ENCODE measurements around the gene RPGRIP1.
A peak's percentile ranks its signal among the peaks of the same experiment; 100 is the strongest.
"Not testable (repeated sequence)": the region's sequence is repeated elsewhere in the genome, so short reads cannot be mapped to it uniquely, and the experiment has no call there.

The RPGRIP1 gene

DNA sequence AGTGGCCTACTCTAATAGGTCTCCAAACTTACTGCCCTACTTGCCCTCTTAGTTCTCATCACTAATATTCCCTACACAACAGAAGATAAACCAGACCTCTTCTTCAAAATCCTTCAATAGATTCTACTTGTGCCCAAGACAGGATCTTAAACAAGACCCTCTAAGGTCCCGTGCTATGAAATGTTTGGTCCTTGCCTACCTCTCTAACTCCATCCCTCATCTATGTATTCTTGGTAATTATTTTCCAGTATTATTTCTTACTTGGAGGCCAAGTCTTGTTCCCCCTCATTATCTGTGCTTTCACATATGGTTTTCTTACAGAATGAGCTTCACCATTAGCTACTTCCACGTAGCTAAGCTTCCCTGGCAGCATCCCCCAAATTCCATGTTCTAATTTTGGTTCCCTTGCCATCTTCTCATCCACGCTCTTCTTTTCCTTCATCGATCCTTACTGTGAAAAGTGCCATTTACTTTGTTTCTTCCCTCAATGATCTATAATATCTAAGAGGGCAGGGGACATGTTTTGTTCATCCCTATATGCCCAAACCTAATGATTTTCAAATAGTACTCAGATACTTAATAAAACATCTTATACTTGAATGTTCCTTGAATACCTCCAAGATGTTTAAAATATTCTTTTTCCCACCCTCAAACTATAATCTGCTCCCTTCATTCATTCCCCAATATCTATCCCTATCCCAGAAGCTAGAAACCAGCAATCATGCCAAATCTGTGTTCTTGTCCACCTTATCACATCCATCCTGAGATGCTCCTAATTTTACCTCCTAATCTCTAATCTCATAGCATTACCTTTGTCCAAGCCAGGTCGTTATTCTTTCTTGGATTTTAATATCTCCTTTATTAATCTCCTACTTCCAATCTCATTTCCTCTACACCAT is 20.7 kb upstream of the RPGRIP1 start:
- DNase-seq: no peak

DNA sequence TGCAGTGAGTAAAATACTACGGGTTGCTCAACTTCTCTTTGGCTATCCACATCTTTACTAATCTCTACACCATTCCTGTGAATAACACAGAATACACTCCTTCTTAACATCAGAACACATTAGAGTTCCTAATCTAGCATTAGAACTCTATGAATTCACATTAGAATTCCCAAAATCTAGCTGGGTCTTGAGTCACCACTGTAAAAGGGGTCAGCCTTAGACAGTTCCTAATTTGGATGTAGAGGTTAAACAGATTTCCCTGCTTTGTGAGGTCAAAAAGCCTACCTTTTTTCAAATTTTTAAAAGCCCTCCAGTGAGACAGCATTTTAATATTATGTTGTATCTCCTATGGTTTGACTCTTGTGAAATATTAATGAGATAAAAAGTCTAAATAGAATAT is 18.1 kb upstream of the RPGRIP1 start:
- DNase-seq: no peak

DNA sequence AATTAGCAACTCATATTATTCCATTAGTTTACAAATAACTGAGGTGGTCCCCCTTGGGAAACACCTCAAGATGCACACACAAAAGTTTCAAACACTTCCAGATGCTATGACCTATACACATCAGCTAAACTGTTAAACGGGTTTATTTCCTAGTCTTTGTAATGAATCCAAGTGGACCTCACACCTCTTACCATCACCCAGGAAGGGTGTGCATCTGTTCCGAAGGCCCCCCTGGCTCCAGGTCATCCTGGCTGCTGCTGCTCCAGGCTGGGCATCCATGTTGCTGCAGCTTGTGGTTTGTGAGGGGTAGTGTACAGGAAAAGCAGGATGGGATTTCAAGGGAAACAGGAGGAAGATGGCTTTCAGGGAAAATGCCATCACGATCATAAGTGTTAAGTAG is 17.5 kb upstream of the RPGRIP1 start:
- DNase-seq: no peak

DNA sequence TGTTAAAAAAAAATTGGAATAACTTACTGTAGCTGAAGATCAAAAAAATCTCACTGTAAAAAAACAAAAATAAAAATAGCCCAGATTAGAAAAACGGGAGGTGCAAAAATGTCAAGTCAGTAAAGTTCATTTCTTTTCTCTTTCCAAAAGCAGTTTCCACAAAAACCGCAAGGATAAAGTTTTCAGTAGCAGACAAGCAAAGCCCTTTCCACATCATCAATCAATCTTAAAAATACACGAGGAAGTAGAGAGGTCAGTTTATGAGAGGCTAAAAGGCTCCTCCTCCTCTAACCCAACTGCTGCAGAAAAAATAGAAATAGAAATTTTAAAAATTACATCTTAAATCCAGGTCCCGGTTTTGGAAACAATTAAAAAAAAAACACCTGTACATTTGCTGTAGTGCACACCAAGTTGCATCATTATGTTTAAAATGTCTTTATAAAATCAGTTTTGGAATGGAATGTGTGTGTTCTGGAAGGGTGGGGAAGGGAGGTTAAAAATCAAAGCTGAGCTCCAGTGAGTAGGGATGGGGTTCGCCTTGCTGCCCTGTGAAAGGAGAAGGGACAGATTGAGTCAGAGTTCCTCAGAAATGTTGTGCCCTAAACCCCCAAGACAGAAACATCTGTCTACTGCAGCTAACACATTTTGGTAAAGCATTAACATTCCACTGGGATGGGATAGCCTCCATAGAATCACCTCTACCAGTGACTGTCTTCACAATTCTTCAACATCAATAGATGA is 16.4 kb upstream of the RPGRIP1 start:
- DNase-seq: no peak

DNA sequence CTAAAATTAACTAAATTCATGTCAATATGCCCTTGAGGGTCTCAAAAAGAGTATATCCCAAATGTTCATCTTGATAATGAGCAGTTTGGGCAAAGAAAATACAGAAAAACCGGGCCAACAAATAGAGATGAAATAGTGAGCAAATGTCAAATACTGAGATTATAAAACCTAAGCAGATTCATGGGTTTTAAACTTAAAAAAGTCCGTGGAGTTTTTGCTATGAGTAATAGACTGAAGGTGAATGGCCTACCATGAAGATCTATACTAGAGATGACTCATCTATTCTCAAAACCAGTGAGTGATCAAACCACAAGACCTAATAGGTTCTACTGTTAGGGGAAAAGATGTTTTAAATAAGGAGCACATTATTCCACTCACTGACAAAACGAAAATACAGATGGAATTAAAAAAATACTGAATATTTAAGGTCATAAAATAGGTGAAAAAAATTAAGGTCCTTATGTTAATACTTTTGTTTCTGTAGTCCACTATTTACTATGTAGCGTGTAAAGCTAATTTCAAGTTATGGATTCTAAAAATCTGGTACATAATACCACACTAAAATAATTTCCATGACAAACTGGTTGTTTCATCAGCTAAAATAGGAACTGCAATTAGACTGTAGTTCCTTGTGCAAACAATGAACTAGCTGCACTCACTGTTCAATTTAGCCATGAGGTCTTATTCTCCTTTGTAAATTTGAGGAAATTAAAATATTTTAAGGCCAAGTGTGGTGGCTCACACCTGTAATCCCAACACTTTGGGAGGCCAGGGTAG is 15.7 kb upstream of the RPGRIP1 start:
- DNase-seq: no peak

DNA sequence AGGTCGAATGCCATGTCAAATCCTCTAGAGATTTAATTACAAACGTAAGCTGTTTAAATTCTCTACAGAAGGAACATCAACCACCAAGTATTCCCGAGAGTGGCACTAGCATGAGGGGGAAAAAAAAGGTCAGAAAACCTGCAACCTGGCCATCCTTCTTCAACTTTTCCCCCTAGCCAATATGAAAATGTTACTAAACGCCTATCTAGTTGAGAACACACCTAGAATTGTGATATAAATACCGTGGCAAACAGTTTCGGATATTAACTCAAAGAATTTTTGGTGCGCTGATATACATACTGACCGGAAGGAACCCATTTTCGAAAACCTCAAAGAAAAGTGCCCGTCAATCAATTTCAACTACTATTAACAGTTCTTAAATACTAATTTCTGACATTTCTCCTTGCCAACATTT is 12.4 kb upstream of the RPGRIP1 start:
- DNase-seq: peak; percentile 48

DNA sequence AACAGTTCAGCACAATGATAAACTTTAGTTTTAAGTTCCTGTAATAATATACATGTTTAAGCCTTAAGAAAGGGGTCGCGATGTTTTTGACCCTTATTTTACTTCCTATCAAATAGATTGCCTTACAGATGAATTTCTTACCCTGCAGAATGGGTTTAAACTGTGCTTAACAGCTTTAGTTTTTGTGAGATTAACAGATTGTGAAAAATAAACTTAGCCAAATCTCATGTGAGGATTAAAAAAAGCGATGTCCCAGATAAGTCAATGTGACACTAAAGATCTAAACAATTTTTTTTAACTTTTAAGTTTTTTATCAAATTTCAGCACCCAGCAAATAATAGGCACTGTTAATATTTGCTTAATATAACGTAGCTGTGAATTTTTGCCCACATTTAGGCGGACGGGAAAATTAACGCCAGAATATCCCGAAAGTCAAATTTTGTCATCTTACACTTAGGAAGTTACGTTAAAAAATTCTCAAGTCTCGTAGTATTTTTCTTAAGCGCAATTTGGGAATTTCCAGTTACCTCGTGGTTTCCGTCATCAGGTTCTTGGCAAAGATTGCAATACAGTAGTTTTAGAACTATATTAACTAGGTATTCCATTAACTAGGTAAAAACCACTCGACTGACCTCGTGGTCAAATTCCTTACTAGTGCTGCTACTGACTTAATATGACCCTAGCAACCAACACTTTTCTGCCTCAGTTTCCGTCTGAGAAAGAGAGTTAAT is 11.8 kb upstream of the RPGRIP1 start:
- no peak for DNase-seq

DNA sequence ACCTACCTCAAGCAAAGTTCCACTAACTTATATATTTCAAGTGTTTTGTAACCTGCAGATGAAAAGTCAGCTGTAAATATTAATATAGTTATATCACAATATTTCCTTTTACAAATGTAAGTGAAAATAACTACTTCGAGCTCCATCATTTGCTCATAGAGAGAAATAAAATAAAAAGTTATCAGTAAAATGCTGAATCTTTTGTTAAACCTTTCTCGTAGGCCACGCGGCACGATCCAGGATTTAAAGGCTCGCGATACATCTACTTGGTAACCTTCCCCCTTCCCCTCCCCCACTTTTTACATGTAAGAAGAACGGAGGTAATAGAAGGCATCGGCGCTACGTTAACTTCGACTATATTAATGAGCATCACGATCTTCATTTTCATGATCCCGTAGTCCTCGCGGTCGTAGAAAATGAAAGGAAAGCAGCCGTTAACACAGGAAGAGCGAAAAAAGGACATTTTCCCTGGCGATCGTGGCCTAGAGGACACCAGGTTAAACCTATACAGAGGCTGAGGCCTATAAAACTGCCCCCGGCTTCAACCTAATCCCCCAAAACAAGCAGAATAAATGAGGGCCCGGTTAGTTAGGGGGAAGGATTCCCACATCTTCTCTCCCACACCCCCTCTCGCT is 11.1 kb upstream of the RPGRIP1 start:
- DNase-seq: peak; percentile 85

DNA sequence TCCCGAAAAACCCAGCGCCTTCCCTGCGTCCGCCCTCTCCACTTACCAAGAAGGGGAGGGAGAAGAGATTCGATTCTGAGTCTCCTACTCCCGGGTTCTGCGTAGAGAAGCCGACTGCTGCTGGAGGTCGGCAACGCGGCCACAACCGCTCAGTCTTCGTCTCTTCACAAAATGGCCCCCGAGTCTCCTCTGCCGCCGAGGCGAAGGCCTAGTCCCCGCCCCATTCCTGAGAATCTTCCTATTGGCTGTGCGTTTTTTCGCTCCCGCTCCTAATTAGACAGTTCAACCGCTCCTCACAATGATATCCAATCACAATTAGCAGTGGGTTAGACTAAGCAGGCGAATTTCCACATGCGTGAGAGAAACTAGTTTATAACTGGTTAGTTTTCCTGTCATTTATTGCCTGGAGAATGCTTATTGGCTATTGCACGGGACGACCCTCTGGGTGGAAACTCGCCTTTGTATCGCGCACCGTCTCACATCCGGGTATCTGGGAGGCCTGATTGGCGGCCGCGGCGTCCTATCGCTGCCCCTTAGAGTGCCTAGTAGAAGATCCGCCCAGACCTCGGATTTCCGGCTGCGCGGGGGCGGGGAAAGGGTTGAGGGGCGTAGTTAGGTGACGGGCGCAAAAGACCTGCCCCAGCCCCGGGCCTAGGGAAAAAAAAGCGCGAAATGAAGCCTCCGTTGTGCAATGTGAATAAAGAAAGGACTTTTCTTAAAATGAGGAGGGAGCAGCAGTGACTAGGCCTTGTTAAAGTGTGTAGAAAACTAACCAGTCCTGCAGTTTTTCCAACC is 10.4 kb upstream of the RPGRIP1 start, which contains the start of gene HNRNPC:
Gene HNRNPC, minus strand, starts transcription at position 191 of the 795 bp plus-strand sequence. CDS start 35,249 bp downstream, outside the sequence.
- DNase-seq: peak; percentile 100

DNA sequence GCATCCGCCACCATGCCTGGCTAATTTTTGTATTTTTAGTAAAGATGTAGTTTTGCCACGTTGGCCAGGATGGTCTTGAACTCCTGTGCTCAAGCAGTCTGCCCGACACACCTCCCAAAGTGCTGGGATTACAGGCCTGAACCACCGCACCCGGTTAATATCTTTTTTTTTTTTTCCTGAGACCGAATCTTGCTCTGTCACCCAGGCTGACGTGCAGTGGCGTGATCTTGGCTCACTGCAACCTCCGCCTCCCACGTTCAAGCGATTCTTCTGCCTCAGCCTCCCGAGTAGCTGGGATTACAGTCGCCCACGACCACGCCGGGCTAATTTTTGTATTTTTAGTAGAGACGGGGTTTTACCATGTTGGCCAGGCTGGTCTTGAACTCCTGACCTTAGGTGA is 7.2 kb upstream of the RPGRIP1 start:
- not testable (repeated sequence) for DNase-seq

DNA sequence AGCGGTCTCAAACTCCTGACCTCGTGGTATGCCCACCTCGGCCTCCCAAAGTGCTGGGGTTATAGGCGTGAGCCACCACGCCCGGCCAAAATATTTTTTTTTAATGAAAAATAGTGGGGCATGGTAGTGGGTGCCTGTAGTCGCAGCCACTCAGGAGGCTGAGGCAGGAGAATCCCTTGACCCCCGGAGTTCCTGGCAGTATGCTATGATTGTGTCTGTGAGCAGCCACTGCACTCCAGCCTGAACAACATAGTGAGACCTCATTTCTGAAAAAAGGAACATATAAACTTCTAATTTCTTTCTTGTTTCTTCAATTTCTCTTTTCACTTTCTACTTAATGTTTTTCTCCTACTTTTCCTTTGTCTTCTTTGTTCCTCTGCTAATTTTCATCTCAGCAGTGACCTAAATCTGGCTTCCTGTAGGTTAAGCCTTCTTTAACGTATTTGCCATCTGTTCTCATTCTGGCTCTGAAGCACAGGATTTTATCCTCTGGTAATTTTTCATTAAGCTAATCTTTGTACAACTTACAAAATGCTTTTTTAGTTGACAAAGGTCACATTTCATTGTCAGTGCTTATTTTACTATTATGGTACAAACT is 4.5 kb upstream of the RPGRIP1 start:
- DNase-seq: no peak

DNA sequence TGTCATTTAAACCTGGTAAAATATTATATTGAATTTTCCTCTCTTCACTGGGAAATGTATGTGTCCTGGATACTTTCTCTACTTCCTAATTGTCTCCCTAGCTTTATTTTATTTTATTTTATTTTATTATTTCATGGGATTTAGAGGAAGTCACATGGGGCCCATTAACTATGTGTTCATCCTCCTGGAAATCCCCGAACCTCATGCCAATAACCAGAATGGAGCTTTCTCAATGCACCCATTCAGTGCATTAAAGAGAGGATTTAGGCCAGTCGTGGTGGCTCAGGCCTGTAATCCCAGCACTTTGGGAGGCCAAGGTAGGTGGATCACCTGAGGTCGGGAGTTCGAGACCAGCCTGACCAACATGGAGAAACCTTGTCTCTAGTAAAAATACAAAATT is 1.3 kb upstream of the RPGRIP1 start:
- DNase-seq: no peak

DNA sequence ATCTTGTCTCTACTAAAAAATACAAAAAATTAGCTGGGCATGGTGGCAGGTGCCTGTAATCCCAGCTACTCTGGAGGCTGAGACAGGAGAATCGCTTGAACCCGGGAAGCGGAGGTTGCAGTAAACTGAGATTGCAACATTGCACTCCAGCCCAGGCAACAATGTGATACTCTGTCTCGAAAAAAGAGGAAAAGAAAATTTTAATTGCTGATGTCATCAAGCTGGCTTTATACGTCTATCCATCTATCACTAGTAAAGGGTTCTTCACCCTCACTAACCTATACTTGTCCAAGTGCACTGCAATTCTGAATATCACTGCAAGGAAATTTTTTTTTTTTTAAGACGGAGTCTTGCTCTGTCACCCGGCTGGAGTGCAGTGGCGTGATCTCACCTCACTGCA is 2.0 kb downstream of the RPGRIP1 start:
- not testable (repeated sequence) for DNase-seq

DNA sequence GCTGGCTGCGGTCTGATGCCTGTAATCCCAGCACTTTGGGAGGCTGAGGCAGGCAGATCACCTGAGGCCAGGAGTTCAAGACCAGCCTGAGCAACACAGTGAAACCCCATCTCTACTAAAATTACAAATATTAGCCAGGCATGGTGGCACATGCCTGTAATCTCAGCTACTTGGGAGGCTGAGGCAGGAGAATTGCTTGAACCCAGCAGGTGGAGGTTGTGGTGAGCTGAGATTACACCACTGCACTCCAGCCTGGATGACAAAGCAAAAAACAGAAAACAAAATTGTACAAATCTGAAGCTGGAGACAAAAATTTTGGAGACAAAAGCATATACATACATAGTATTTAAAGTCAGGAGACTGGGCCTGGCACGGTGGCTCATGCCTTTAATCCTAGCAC is 6.6 kb downstream of the RPGRIP1 start:
- DNase-seq: not testable (repeated sequence)

DNA sequence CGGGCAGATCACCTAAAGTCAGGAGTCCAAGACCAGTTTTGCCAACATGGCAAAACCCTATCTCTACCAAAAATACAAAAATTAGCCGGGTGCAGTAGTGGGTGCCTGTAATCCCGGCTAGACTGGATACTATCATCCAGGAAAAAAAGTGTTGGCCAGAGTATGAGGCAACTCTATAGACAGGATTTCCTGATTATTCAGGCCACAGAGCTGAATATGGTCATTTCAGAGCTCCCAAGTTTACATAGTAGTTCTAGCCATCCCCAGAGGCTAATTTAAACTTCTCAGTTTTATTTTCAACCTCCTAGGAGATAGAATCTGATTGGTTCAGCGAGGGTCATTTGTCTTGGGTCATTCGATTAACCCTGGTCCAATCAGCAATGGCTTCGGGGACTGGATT is 7.3 kb downstream of the RPGRIP1 start:
- no peak for DNase-seq

DNA sequence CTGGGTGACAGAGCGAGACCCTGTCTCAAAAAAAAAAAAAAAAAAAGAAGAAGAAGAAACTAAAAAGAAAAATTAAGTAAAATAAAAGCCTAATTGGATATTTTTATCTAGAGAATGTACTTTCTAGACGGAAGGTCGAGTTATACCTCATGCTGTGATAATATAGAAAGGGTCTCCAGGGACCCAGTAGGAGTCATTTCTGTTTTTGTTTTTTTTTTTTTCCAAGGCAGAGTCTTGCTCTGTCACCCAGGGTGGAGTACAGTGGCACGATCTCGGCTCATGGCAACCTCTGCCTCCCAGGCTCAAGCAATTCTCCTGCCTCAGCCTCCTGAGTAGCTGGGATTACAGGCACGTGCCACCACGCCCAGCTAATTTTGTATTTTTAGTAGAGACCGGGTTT is 14.1 kb downstream of the RPGRIP1 start:
- DNase-seq: not testable (repeated sequence)

DNA sequence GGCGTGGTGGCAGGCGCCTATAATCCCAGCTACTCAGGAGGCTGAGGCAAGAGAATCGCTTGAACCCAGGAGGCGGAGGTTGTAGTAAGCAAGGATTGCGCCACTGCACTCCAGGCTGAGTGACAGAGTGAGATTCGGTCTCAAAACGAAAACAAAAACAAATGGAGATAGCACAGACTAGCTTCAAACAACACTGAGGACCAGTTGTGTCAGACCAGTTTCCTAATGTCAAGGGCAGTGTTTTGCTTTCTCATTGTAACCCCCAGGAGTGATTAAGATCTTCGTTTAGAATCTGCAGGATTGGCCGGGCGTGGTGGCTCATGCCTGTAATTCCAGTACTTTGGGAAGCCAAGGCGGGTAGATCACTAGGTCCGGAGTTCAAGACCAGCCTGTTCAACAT is 18.5 kb downstream of the RPGRIP1 start:
- no peak for DNase-seq

DNA sequence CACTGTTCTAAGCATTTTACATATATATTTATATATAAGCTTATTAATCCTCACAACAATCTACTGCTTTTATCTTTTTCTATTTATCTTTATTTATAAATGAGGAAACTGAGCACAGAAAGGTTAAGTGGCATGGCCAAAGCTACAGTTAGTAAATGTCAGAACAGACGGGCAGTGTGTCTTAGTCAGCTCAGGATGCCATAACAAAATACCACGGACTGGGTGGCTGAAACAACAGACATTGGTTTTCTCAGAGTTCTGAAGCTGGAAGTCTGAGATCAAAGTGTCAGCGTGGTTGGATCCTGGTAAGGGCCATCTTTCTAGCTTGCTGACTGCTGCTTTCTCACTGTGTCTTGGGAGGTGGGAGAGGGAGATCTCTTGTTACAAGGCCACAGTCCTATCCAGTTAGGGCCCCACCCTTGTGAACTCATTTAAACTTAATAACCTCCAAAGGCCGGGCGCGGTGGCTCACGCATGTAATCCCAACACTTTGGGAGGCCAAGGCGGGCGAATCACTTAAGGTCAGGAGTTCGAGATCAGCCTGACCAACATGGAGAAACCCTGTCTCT is 19.8 kb downstream of the RPGRIP1 start:
- DNase-seq: no peak

DNA sequence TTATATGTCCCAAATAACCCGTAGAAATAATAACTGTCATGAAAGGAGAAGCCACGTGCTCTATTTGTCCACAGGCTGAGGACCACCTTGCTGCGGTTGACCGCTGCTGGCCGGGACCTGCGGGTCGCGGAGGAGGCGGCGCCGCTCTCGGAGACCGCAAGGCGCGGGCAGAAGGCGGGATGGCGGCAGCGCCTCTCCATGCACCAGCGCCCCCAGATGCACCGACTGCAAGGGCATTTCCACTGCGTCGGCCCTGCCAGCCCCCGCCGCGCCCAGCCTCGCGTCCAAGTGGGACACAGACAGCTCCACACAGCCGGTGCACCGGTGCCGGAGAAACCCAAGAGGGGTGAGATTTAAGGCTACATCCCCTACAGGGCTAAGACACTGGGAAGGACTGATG is 21.0 kb downstream of the RPGRIP1 start:
- DNase-seq: peak; percentile 64
